RWPE2 (cell line): ENCODE measurements around the gene FAM174C.

Experiments used
- ATAC-seq: fragments of 200-7000 bp; cut with Tn5 transposase; 3 replicates; pipeline ENCODE4 v1.9.1; 2021; ENCODE audit warnings: low read depth
- DNase-seq: peaks from one replicate; pipeline ENCODE4 v3.0.0-alpha.2; 2020; ENCODE audit warnings: low spot score
- H3K27ac ChIP-seq: fragments of 450-650 bp; 2 replicates; pipeline ENCODE4 v1.5.1; 2017; ENCODE audit warnings: mild to moderate bottlenecking; ENCODE audit not compliant: poor library complexity, severe bottlenecking
- H3K27me3 ChIP-seq: fragments of 250-450 bp; sonication (Bioruptor Pico); 2 replicates; pipeline ENCODE4 v1.5.1; 2021; ENCODE audit warnings: mild to moderate bottlenecking, moderate library complexity; ENCODE audit not compliant: insufficient read depth, poor library complexity, severe bottlenecking
- H3K36me3 ChIP-seq: fragments of 250-450 bp; sonication (Bioruptor Pico); 2 replicates; pipeline ENCODE4 v1.5.1; 2020; ENCODE audit warnings: low read depth, mild to moderate bottlenecking, moderate library complexity
- H3K4me1 ChIP-seq: fragments of 250-450 bp; sonication (Bioruptor Pico); 2 replicates; pipeline ENCODE4 v1.5.1; 2021; ENCODE audit warnings: mild to moderate bottlenecking, moderate library complexity; ENCODE audit not compliant: insufficient read depth, poor library complexity, severe bottlenecking
- H3K4me3 ChIP-seq: fragments of 250-450 bp; sonication (Bioruptor Pico); 2 replicates; pipeline ENCODE4 v1.5.1; 2021; ENCODE audit warnings: mild to moderate bottlenecking, moderate library complexity; ENCODE audit not compliant: severe bottlenecking
- H3K9me3 ChIP-seq: fragments of 250-450 bp; sonication (Bioruptor Pico); 2 replicates; pipeline ENCODE4 v1.5.1; 2021; ENCODE audit warnings: mild to moderate bottlenecking, moderate library complexity; ENCODE audit not compliant: severe bottlenecking
- TF ChIP-seq, protein P1 (sequence below): fragments of 450-650 bp; IDR thresholded peaks from one replicate; pipeline ENCODE4 v1.5.1; 2017; ENCODE audit warnings: mild to moderate bottlenecking, moderate library complexity; ENCODE audit not compliant: poor library complexity, severe bottlenecking

Gene FAM174C

DNA sequence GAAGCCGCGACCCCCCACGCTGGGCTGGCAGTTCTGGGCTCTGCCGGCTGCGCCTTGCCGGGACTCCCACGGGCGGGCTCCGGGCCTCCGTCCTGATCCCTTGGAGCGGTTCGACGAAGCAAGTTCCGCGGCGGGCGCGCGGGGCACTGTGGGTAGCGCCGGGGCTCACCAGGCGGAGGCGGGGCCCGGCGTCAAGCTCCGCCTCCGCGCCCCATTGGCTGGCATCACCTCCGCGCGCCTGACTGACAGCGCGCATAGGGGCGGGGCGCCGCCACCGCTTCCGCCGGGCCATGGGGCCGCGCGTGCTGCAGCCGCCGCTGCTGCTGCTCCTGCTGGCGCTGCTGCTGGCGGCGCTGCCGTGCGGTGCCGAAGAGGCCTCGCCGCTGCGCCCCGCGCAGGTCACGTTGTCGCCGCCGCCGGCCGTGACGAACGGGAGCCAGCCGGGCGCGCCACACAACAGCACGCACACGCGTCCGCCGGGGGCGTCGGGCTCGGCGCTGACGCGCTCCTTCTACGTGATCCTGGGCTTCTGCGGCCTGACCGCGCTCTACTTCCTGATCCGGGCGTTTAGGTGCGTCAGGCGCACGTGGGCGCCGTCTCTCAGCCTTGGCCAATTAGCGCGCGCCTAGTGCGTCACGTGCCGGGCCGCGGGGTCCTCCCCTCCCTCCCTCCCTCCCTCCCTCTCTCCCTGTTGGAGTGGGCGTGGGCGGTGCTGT, at the start of gene FAM174C:
Gene FAM174C, plus strand, starts transcription at position 271 of the 716 bp plus-strand sequence. Its CDS starts 20 bp downstream, at position 291.
- Histone ChIP-seq H3K27me3 (no peaks in the 10 kb centered on the region), H3K27ac (peak within 1 kb of the TSS; percentile 86), H3K4me1 (peaks cover 4% of the 10 kb centered on the region), H3K9me3 (no peaks in the 10 kb centered on the region), H3K36me3 (peaks cover 52% of the 10 kb centered on the region), H3K4me3 (peak within 1 kb of the TSS; percentile 58)
- DNase-seq (peak; percentile 94), ATAC-seq (peak; percentile 67)
- TF ChIP-seq, protein P1, sequence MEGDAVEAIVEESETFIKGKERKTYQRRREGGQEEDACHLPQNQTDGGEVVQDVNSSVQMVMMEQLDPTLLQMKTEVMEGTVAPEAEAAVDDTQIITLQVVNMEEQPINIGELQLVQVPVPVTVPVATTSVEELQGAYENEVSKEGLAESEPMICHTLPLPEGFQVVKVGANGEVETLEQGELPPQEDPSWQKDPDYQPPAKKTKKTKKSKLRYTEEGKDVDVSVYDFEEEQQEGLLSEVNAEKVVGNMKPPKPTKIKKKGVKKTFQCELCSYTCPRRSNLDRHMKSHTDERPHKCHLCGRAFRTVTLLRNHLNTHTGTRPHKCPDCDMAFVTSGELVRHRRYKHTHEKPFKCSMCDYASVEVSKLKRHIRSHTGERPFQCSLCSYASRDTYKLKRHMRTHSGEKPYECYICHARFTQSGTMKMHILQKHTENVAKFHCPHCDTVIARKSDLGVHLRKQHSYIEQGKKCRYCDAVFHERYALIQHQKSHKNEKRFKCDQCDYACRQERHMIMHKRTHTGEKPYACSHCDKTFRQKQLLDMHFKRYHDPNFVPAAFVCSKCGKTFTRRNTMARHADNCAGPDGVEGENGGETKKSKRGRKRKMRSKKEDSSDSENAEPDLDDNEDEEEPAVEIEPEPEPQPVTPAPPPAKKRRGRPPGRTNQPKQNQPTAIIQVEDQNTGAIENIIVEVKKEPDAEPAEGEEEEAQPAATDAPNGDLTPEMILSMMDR: no peak

DNA sequence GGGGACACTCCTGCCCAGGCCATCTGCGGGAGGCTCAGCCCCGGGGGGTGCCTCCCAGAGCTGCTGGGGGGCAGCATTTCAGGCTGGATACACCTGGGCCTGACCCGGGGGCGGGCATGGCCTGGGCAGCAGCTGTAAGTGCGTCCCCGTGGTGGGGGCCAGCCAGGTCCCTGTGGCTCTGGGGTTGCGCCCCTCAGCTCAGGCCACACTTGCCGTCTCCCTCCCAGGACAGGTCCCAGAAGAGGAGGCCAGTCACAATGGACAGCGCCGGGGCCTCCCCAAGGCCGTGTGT, 49.2 kb upstream of the FAM174C start:
- H3K36me3 ChIP-seq: peaks cover 21% of the 10 kb centered on the region
- no peaks in the 10 kb centered on the region for H3K27me3 ChIP-seq
- H3K4me3 ChIP-seq: no peak overlapping the region
- H3K9me3 ChIP-seq: no peaks in the 10 kb centered on the region
- H3K4me1 ChIP-seq: no peaks in the 10 kb centered on the region
- no peak overlapping the region for H3K27ac ChIP-seq
- TF ChIP-seq, protein P1: no peak
- ATAC-seq (no peak), DNase-seq (no peak)

DNA sequence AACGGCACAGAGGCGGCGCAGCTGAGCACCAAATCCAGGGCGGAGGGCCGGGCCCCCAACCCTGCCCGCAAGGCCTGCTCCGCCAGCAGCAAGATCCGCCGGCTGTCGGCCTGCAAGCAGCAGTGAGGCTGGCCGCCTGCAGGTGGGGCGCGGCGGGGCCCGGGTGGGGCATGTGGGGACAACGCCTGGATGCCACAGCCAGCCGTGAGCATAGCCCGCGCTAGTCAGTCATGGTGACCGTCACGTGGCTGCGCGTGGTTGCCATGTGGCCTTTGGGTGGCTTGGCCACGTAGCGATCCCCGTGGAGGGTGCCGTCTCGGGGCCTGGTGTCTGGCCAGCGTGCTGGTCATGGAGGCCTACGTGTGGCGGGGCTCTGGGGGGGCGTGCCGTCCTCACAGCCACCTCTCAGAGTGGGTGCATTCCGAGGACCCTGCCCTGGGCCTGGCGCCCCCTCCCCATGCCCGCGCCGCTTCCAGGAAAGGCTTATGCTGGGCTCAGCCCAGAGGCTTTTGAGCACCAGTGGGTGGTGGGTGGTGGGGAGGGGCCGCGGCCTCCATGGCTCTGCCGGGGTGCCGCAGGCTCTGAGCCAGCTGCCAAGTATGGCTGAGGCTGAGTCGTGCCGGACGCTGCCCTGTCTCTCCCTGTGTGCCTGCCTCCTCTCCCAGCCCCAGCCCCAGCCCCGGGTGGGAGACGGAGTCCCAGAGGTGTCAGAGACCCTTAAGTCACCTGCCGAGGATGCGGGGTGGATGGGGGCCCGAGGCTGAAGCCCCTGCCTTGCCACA, 48.6 kb upstream of the FAM174C start:
- Histone ChIP-seq H3K4me1 (peaks cover 2% of the 10 kb centered on the region), H3K4me3 (no peak overlapping the region), H3K36me3 (peaks cover 20% of the 10 kb centered on the region), H3K27me3 (no peaks in the 10 kb centered on the region), H3K9me3 (no peaks in the 10 kb centered on the region), H3K27ac (no peak overlapping the region)
- DNase-seq (no peak), ATAC-seq (no peak)
- TF ChIP-seq, protein P1: no peak

DNA sequence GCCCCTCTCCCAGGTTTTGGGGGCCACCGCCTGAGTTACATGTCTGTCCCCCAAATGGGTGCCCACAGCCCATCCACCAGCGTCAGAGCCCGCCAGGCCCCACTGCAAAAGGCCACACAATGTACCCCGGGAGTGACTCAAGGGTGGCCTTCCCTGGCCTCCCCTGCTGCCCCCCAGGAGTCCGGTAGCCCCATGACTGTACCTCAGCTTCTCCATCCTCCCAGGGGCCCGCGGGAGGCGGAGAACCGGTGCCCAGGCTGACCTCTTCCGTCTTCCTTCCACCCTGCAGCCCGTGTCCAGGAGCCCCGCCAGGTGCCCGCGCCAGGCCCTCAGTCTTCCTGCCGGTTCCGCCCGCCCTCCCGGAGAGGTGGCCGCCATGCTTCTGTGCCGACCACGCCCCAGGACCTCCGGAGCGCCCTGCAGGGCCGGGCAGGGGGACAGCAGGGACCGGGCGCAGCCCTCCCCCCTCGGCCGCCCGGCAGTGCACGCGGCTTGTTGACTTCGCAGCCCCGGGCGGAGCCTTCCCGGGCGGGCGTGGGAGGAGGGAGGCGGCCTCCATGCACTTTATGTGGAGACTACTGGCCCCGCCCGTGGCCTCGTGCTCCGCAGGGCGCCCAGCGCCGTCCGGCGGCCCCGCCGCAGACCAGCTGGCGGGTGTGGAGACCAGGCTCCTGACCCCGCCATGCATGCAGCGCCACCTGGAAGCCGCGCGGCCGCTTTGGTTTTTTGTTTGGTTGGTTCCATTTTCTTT, 47.9 kb upstream of the FAM174C start:
- Histone ChIP-seq H3K9me3 (no peaks in the 10 kb centered on the region), H3K4me1 (peaks cover 8% of the 10 kb centered on the region), H3K27ac (no peak overlapping the region), H3K36me3 (peaks cover 20% of the 10 kb centered on the region), H3K27me3 (no peaks in the 10 kb centered on the region), H3K4me3 (no peak overlapping the region)
- no peak for DNase-seq
- TF ChIP-seq, protein P1: no peak
- ATAC-seq: no peak
